ENCODE measurements around the gene MCTP1.

DNA sequence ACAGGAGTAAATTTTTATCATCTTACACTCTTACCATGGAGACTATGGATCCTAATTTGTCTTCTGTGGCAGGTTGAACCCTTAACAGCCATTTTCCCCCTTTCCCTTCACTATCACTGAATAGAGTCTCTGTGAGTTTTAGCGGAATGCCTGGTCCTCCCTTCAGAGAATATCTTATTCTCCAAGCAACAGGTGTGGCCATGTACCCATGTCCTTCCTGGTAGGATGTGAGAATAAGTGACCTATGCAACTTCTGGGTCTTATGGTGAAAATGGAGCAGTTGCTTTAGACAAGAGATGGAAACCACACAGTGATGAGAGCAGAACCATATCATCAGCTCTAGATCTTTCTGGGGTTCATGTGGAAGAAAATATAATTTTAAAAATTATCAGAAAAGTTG lies 312.6 kb downstream of the MCTP1 start:
- TF ChIP-seq, protein P1, sequence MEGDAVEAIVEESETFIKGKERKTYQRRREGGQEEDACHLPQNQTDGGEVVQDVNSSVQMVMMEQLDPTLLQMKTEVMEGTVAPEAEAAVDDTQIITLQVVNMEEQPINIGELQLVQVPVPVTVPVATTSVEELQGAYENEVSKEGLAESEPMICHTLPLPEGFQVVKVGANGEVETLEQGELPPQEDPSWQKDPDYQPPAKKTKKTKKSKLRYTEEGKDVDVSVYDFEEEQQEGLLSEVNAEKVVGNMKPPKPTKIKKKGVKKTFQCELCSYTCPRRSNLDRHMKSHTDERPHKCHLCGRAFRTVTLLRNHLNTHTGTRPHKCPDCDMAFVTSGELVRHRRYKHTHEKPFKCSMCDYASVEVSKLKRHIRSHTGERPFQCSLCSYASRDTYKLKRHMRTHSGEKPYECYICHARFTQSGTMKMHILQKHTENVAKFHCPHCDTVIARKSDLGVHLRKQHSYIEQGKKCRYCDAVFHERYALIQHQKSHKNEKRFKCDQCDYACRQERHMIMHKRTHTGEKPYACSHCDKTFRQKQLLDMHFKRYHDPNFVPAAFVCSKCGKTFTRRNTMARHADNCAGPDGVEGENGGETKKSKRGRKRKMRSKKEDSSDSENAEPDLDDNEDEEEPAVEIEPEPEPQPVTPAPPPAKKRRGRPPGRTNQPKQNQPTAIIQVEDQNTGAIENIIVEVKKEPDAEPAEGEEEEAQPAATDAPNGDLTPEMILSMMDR (IDR thresholded peaks at IDR 0.05 in 4 of 5, conservative IDR thresholded peaks at IDR 0.05 in 1 of 5), result no peak
- no peak for TF ChIP-seq POLR2A (IDR thresholded peaks at IDR 0.05)
